HCT116 (cell line): Measurements from ENCODE around the gene CBLC. TPM values are rescaled to one million over a fixed set of nuclear protein-coding genes. Genes with fewer than 3 reads are reported as not detected.

Experiments used
- ATAC-seq: fragments of 200-7000 bp; cut with Tn5 transposase; 2 replicates; pipeline ENCODE4 v1.9.1; 2020; ENCODE audit warnings: mild to moderate bottlenecking, moderate library complexity
- BruUV-seq: library from RNA; stranded (reverse); fragments of 400-500 nt; replicated peaks from 2 replicates; lab custom pipeline; 2021; lab: Mats Ljungman, UMichigan
- CTCF ChIA-PET: fragments of 300-600 bp; sonication (Branson Sonifier 250); formaldehyde crosslinking; loops from one replicate; lab custom pipeline; 2021; ENCODE audit warnings: antibody characterized with exemption; lab: Charles Lee
- POLR2A ChIA-PET: fragments of 300-600, 350-600 bp; sonication (Branson Sonifier 250); formaldehyde crosslinking; loops from one replicate; lab custom pipeline; 2021; ENCODE audit warnings: antibody characterized with exemption; lab: Charles Lee
- RAD21 ChIA-PET, 2 experiments: fragments of 300-600 bp; sonication (Branson Sonifier 250); formaldehyde crosslinking; loops; one replicate each; lab custom pipeline; 2023; ENCODE audit warnings: low total read pairs in 2 of 2; ENCODE audit not compliant: uncharacterized antibody in 2 of 2, unreplicated experiment in 2 of 2, low non-redundant PET in 1 of 2; lab: Charles Lee
- DNase-seq: peaks from one replicate; pipeline ENCODE4 v3.0.0-alpha.2; 2010; ENCODE audit warnings: low read depth, low spot score
- H2AFZ ChIP-seq: fragments of 200-600 bp; shearing (Covaris generic), sonication (generic); 2 replicates; pipeline ENCODE4 v1.6.1; 2017; ENCODE audit warnings: low read depth, mixed run types, mixed read lengths, antibody characterized with exemption, low read length; ENCODE audit not compliant: poor library complexity, severe bottlenecking
- H3K27ac ChIP-seq: 2 replicates; pipeline ENCODE4 v1.5.1; 2012; ENCODE audit warnings: low read depth, low read length
- H3K27me3 ChIP-seq: fragments of 200-600 bp; sonication (generic); 2 replicates; pipeline ENCODE4 v1.6.1; 2016; ENCODE audit warnings: mixed run types, low read length, mixed read lengths; ENCODE audit not compliant: insufficient read depth
- H3K36me3 ChIP-seq, 2 experiments: fragments of 200-500 bp in 1 of 2; fragments of 200-600 bp in 1 of 2; sonication (Bioruptor generic) in 1 of 2; sonication (generic) in 1 of 2; 2 replicates each; pipeline versions ENCODE4 v1.5.1 to v1.6.1; 2014 to 2016; ENCODE audit warnings: low read length in 2 of 2, inconsistent platforms in 1 of 2, mixed read lengths in 1 of 2, mixed run types in 1 of 2; ENCODE audit not compliant: insufficient read depth in 2 of 2, control insufficient read depth in 1 of 2
- H3K4me1 ChIP-seq, 2 experiments: fragments of 200-600 bp in 1 of 2; sonication (generic) in 1 of 2; 2 replicates each; pipeline versions ENCODE4 v1.5.1 to v1.6.1; 2012 to 2017; ENCODE audit warnings: low read length in 2 of 2, inconsistent platforms in 1 of 2, mild to moderate bottlenecking in 1 of 2, mixed read lengths in 1 of 2, mixed run types in 1 of 2, moderate library complexity in 1 of 2; ENCODE audit not compliant: insufficient read depth in 2 of 2, control insufficient read depth in 1 of 2
- H3K4me2 ChIP-seq: fragments of 200-600 bp; sonication (generic); 2 replicates; pipeline ENCODE4 v1.6.1; 2017; ENCODE audit warnings: mixed run types, low read length, mixed read lengths
- H3K4me3 ChIP-seq, 2 experiments: fragments of 200-600 bp in 1 of 2; sonication (generic) in 1 of 2; replicated peaks in 1 of 2; 2 replicates each; pipeline ENCODE4 v1.5.1; 2011 to 2016; ENCODE audit warnings: low read length in 2 of 2, control low read depth in 1 of 2, low read depth in 1 of 2, mild to moderate bottlenecking in 1 of 2, mixed read lengths in 1 of 2, mixed run types in 1 of 2
- H3K79me2 ChIP-seq: fragments of 200-600 bp; sonication (generic); 2 replicates; pipeline ENCODE4 v1.6.1; 2017; ENCODE audit warnings: mild to moderate bottlenecking, mixed run types, low read length, moderate library complexity, mixed read lengths; ENCODE audit not compliant: insufficient read depth
- H3K9ac ChIP-seq: fragments of 200-600 bp; sonication (generic); 2 replicates; pipeline ENCODE4 v1.6.1; 2016; ENCODE audit warnings: low read length, mixed read lengths
- H3K9me2 ChIP-seq: fragments of 200-600 bp; sonication (generic), shearing (Covaris generic); 2 replicates; pipeline ENCODE4 v1.6.1; 2017; ENCODE audit warnings: mixed run types, mild to moderate bottlenecking, moderate library complexity; ENCODE audit not compliant: insufficient read depth
- H3K9me3 ChIP-seq, 2 experiments: fragments of 200-500 bp in 1 of 2; fragments of 200-600 bp in 1 of 2; sonication (Bioruptor generic) in 1 of 2; sonication (generic) in 1 of 2; 2 replicates each; pipeline ENCODE4 v1.6.1; 2014 to 2017; ENCODE audit warnings: low read length in 2 of 2, mixed read lengths in 2 of 2, inconsistent platforms in 1 of 2, low read depth in 1 of 2, mild to moderate bottlenecking in 1 of 2, mixed run types in 1 of 2, moderate library complexity in 1 of 2; ENCODE audit not compliant: control insufficient read depth in 1 of 2, insufficient read depth in 1 of 2
- H4K20me1 ChIP-seq: fragments of 200-600 bp; sonication (generic), shearing (Covaris generic); 2 replicates; pipeline ENCODE4 v1.6.1; 2017; ENCODE audit warnings: mixed run types, mild to moderate bottlenecking, moderate library complexity; ENCODE audit not compliant: insufficient read depth
- CBX3 ChIP-seq: IDR thresholded peaks from 2 replicates; pipeline ENCODE4 v1.6.1; 2012; ENCODE audit warnings: low read depth
- EZH2phosphoT487 ChIP-seq: fragments of 200-600 bp; IDR thresholded peaks from 2 replicates; pipeline ENCODE4 v1.6.1; 2018; ENCODE audit warnings: antibody characterized with exemption, borderline replicate concordance
- FOSL1 ChIP-seq: IDR thresholded peaks from 2 replicates; pipeline ENCODE4 v1.6.1; 2012; ENCODE audit warnings: low read depth
- POLR2AphosphoS5 ChIP-seq: IDR thresholded peaks from 2 replicates; pipeline ENCODE4 v1.6.1; 2011; ENCODE audit warnings: mild to moderate bottlenecking, low read depth, low read length, moderate library complexity
- RAD21 ChIP-seq: IDR thresholded peaks from 2 replicates; pipeline ENCODE4 v1.6.1; 2012; ENCODE audit warnings: low read depth, mild to moderate bottlenecking
- SIN3A ChIP-seq: IDR thresholded peaks from 2 replicates; pipeline ENCODE4 v1.6.1; 2012; ENCODE audit warnings: low read depth
- SP1 ChIP-seq: IDR thresholded peaks from 2 replicates; pipeline ENCODE4 v1.6.1; 2012; ENCODE audit warnings: low read depth
- SRF ChIP-seq: IDR thresholded peaks from 2 replicates; pipeline ENCODE4 v1.6.1; 2012; ENCODE audit warnings: low read depth
- TCF7L2 ChIP-seq: IDR thresholded peaks from 2 replicates; pipeline ENCODE4 v1.7.0; 2011; ENCODE audit warnings: borderline replicate concordance, inconsistent platforms; ENCODE audit not compliant: insufficient read depth, insufficient read length; ENCODE audit errors: extremely low read depth
- YY1 ChIP-seq: IDR thresholded peaks from 2 replicates; pipeline ENCODE4 v1.6.1; 2011; ENCODE audit warnings: low read length, low read depth, moderate library complexity, mild to moderate bottlenecking; ENCODE audit not compliant: insufficient replicate concordance; ENCODE audit errors: extremely low read depth
- ZFX ChIP-seq: fragments of 450-650 bp; IDR thresholded peaks from 2 replicates; pipeline ENCODE4 v1.6.1; 2017
- ZNF274 ChIP-seq: fragments of 200-500 bp; sonication (Bioruptor generic); IDR thresholded peaks from 2 replicates; pipeline ENCODE4 v1.6.1; 2014; ENCODE audit warnings: mild to moderate bottlenecking, low read depth, low read length, inconsistent platforms
- intact Hi-C: fragments of 100-400 bp; cut with micrococcal nuclease; formaldehyde crosslinking; loops from 2 replicates; pipeline ENCODE4 v1.10.0; 2022
- total RNA-seq: library from RNA; stranded (reverse); gene quantifications from one replicate; pipeline ENCODE4 v1.2.1, GENCODE V29; 2021; ENCODE audit not compliant: unreplicated experiment
- TF ChIP-seq, protein P1 (sequence below): IDR thresholded peaks from 2 replicates; pipeline ENCODE4 v1.6.1; 2012; ENCODE audit warnings: low read depth
- TF ChIP-seq, protein P2 (sequence below): IDR thresholded peaks from 2 replicates; pipeline ENCODE4 v1.6.1; 2012
- TF ChIP-seq, protein P3 (sequence below): IDR thresholded peaks from 2 replicates; pipeline ENCODE4 v1.6.1; 2011; ENCODE audit warnings: mild to moderate bottlenecking, low read length, moderate library complexity; ENCODE audit not compliant: insufficient replicate concordance; ENCODE audit errors: extremely low read depth

CBLC gene
- total RNA-seq, 1 experiment from 2014 or later = 54.3 TPM

DNA sequence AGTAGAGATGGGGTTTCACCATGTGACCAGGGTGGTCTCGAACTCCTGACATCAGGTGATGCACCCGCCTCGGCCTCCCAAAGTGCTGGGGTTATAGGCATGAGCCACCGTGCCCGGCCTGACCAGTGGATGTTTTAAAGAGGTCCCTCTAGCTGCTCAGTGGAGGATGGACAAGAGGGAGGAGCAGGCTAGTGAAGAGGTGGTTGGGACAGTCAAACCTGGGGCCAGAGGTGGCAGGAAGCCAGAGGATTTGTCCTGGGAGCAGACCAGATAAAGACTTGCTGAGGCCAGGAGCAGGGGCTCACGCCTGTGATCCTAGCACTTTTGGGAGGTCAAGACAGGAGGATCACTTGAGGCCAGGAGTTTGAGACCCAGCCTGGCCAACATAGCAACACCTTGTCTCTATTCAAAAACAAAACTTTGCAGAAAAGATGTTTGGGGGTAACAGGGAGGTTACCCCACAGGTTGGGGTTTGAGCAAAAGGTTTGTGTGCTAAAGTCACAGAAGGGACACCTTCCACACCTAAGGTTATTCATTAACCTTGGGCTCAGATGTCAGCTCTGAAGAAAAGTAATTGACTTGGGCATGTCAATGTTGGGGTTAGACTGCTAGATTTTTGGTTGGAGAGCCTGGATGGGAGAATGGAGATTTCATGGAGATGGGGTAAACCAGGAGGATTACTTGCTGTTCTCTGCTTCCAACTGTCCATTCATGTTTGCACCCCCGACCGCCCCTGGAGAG is 40.2 kb downstream of the CBLC start:
- no peaks in the 10 kb centered on the region for H3K27me3 ChIP-seq
- H2AFZ ChIP-seq = no peak overlapping the region
- no peak overlapping the region for H3K27ac ChIP-seq
- H4K20me1 ChIP-seq = no peaks in the 10 kb centered on the region
- POLR2A ChIA-PET = no interaction called here
- H3K4me3 ChIP-seq = no peak overlapping the region
- intact Hi-C loops = no loop called here
- TF ChIP-seq TCF7L2 (no peak), YY1 (no peak), RAD21 (no peak), ZFX (no peak), SP1 (no peak), SIN3A (no peak), FOSL1 (no peak), SRF (no peak), EZH2phosphoT487 (no peak), POLR2AphosphoS5 (no peak), CBX3 (no peak), ZNF274 (no peak)
- TF ChIP-seq, protein P1, sequence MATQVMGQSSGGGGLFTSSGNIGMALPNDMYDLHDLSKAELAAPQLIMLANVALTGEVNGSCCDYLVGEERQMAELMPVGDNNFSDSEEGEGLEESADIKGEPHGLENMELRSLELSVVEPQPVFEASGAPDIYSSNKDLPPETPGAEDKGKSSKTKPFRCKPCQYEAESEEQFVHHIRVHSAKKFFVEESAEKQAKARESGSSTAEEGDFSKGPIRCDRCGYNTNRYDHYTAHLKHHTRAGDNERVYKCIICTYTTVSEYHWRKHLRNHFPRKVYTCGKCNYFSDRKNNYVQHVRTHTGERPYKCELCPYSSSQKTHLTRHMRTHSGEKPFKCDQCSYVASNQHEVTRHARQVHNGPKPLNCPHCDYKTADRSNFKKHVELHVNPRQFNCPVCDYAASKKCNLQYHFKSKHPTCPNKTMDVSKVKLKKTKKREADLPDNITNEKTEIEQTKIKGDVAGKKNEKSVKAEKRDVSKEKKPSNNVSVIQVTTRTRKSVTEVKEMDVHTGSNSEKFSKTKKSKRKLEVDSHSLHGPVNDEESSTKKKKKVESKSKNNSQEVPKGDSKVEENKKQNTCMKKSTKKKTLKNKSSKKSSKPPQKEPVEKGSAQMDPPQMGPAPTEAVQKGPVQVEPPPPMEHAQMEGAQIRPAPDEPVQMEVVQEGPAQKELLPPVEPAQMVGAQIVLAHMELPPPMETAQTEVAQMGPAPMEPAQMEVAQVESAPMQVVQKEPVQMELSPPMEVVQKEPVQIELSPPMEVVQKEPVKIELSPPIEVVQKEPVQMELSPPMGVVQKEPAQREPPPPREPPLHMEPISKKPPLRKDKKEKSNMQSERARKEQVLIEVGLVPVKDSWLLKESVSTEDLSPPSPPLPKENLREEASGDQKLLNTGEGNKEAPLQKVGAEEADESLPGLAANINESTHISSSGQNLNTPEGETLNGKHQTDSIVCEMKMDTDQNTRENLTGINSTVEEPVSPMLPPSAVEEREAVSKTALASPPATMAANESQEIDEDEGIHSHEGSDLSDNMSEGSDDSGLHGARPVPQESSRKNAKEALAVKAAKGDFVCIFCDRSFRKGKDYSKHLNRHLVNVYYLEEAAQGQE = no peak
- TF ChIP-seq, protein P2, sequence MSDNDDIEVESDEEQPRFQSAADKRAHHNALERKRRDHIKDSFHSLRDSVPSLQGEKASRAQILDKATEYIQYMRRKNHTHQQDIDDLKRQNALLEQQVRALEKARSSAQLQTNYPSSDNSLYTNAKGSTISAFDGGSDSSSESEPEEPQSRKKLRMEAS = no peak
- TF ChIP-seq, protein P3, sequence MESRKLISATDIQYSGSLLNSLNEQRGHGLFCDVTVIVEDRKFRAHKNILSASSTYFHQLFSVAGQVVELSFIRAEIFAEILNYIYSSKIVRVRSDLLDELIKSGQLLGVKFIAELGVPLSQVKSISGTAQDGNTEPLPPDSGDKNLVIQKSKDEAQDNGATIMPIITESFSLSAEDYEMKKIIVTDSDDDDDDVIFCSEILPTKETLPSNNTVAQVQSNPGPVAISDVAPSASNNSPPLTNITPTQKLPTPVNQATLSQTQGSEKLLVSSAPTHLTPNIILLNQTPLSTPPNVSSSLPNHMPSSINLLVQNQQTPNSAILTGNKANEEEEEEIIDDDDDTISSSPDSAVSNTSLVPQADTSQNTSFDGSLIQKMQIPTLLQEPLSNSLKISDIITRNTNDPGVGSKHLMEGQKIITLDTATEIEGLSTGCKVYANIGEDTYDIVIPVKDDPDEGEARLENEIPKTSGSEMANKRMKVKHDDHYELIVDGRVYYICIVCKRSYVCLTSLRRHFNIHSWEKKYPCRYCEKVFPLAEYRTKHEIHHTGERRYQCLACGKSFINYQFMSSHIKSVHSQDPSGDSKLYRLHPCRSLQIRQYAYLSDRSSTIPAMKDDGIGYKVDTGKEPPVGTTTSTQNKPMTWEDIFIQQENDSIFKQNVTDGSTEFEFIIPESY = no peak
- H3K79me2 ChIP-seq = no peaks in the 10 kb centered on the region
- H3K9me2 ChIP-seq = no peaks in the 10 kb centered on the region
- no peak for ATAC-seq
- no peaks in the 10 kb centered on the region for H3K9me3 ChIP-seq
- CTCF ChIA-PET = interaction anchor here (0.6 kb wide), 1 partner anchor 490 kb away, joined by 3 read pairs; no protein-coding TSS in a partner anchor
- RAD21 ChIA-PET = no interaction called here
- DNase-seq = no peak
- no TSS peak for BruUV-seq
- no peak overlapping the region for H3K9ac ChIP-seq
- no peaks in the 10 kb centered on the region for H3K4me1 ChIP-seq
- no peak overlapping the region for H3K4me2 ChIP-seq
- peaks cover 9 to 10% of the 10 kb centered on the region in 2 experiments; a peak in 3 of 4 replicates for H3K36me3 ChIP-seq
